ENCODE results near the gene SLC35F3. TPM values are rescaled to one million over a fixed set of nuclear protein-coding genes. Genes with fewer than 3 reads are reported as not detected.
"Not testable (repeated sequence)": the region's sequence is repeated elsewhere in the genome, so short reads cannot be mapped to it uniquely, and the experiment has no call there.

Gene SLC35F3
- total RNA-seq, 1 donor from 2014 or later, result 0.25 TPM

GRCh38 chr1:233883671-233884070, 20.8 kb upstream of the SLC35F3 start:
- Mint-ChIP-seq H3K36me3 (no peaks in the 10 kb centered on the region), H3K4me1 (peaks cover 13% of the 10 kb centered on the region), H3K9me3 (peaks cover 9% of the 10 kb centered on the region), H3K4me3 (no peak overlapping the region), H3K27me3 (ENCODE audit: low read depth) (peaks cover 26% of the 10 kb centered on the region), H3K27ac (no peak overlapping the region)
- TF ChIP-seq, protein P1, sequence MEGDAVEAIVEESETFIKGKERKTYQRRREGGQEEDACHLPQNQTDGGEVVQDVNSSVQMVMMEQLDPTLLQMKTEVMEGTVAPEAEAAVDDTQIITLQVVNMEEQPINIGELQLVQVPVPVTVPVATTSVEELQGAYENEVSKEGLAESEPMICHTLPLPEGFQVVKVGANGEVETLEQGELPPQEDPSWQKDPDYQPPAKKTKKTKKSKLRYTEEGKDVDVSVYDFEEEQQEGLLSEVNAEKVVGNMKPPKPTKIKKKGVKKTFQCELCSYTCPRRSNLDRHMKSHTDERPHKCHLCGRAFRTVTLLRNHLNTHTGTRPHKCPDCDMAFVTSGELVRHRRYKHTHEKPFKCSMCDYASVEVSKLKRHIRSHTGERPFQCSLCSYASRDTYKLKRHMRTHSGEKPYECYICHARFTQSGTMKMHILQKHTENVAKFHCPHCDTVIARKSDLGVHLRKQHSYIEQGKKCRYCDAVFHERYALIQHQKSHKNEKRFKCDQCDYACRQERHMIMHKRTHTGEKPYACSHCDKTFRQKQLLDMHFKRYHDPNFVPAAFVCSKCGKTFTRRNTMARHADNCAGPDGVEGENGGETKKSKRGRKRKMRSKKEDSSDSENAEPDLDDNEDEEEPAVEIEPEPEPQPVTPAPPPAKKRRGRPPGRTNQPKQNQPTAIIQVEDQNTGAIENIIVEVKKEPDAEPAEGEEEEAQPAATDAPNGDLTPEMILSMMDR (IDR thresholded peaks at IDR 0.05; ENCODE audit: unreplicated experiment), result no peak
- DNase-seq (ENCODE audit: low spot score in 2 of 2, unreplicated experiment in 2 of 2), result no peak

DNA sequence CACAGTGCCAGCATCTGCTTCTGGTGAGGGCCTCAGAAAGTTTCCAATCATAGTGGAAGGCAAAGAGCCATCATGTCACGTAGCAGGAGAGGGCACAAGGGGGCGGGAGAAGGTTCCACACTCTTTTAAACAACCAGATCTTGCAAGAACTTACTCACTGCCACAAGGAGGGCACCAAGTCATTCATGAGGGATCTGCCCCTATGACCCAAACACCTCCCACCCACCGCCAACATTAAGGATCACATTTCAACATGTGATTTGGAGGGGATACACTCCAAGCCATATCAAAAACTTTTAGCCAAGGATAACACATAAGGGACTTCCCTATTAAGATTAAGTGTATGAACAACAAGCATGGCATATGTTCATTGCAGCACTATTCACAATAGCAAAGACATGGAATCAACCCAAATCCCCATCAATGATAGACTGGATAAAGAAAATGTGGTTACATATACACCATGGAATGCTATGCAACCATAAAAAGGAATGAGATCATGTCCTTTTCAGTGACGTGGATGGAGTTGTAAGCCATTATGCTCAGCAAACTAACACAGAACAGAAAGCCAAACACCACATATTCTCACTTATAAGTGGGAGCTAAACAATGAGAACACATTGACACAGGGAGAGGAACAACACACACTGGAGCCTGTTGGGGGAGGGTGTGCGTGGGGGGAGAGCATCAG, 19.9 kb upstream of the SLC35F3 start:
- Mint-ChIP-seq H3K4me1 (peaks cover 13% of the 10 kb centered on the region), H3K27me3 (ENCODE audit: low read depth) (peaks cover 24% of the 10 kb centered on the region), H3K36me3 (peaks cover 1% of the 10 kb centered on the region), H3K9me3 (peaks cover 15% of the 10 kb centered on the region), H3K27ac (no peak overlapping the region), H3K4me3 (no peak overlapping the region)
- DNase-seq (ENCODE audit: low spot score in 2 of 2, unreplicated experiment in 2 of 2), result no peak
- TF ChIP-seq, protein P1 (IDR thresholded peaks at IDR 0.05; ENCODE audit: unreplicated experiment), result no peak

DNA sequence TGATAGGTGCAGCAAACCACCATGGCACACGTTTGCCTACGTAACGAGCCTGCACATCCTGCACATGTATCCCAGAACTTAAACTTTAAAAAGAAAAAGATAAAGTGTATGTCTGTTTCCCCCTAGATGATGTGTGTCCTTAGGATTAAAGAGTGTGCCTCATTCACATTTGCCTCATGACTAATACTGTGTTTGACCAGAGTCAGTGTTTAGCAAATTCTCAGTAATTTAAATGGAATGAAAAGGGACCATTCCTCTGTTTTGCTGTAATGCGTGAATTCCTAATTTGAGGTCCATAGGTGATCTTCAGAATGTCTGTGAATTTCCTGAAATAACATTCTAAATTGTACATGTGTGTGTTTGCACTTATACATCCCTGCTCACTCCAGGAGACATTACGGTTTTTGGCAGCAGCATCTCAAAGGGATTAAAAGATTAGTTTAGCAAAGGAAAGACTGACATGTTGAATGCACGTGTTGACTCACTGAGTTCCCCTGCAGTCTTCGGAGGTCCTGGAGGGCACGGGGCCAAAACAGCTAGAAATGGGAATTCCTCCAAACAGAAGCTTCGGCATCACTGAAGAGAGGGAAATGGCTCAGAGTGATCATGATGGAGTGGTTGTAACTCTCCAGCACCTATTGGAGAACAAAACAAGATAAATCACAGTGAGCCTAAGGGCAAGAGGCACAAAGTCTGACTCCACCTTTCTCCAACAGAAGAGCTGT, 19.1 kb upstream of the SLC35F3 start:
- peaks cover 18% of the 10 kb centered on the region for H3K27me3 Mint-ChIP-seq (ENCODE audit: low read depth)
- DNase-seq (ENCODE audit: low spot score in 2 of 2, unreplicated experiment in 2 of 2), result no peak
- H3K4me3 Mint-ChIP-seq, result no peak overlapping the region
- peaks cover 21% of the 10 kb centered on the region for H3K9me3 Mint-ChIP-seq
- peaks cover 1% of the 10 kb centered on the region for H3K36me3 Mint-ChIP-seq
- TF ChIP-seq, protein P1 (IDR thresholded peaks at IDR 0.05; ENCODE audit: unreplicated experiment), result no peak
- peaks cover 13% of the 10 kb centered on the region for H3K4me1 Mint-ChIP-seq
- H3K27ac Mint-ChIP-seq, result no peak overlapping the region

DNA sequence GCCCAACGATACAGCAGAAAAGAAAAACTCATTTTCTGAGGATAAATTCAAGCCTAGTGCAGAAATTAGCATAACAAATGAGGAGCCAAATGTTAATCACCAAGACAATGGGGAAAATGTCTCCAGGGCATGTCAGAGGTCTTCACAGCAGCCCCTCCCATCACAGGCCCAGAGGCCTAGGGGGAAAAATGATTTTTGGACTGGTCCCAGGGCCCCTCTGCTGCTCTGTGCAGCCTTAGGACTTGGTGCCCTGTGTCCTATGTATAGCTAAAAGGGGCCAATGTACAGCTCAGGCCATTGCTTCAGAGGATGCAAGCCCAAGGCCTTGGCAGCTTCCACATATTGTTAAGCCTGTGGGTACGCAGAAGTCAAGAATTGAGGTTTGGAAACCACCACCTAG, 13.3 kb upstream of the SLC35F3 start:
- H3K36me3 Mint-ChIP-seq; DNase-seq (ENCODE audit: low spot score in 2 of 2, unreplicated experiment in 2 of 2); H3K27ac Mint-ChIP-seq; H3K4me3 Mint-ChIP-seq; H3K4me1 Mint-ChIP-seq: not testable (repeated sequence)
- H3K9me3 Mint-ChIP-seq, result peaks cover 43% of the 10 kb centered on the region
- H3K27me3 Mint-ChIP-seq (ENCODE audit: low read depth), result peaks cover 16% of the 10 kb centered on the region

- TF ChIP-seq, protein P1 (IDR thresholded peaks at IDR 0.05; ENCODE audit: unreplicated experiment), result no peak
- no peak for DNase-seq (ENCODE audit: low spot score in 2 of 2, unreplicated experiment in 2 of 2)
- Mint-ChIP-seq H3K27me3 (ENCODE audit: low read depth) (peaks cover 59% of the 10 kb centered on the region), H3K27ac (no peak overlapping the region), H3K4me1 (no peaks in the 10 kb centered on the region), H3K4me3 (no peak overlapping the region), H3K9me3 (peaks cover 25% of the 10 kb centered on the region), H3K36me3 (no peaks in the 10 kb centered on the region)
Measured at GRCh38 chr1:233897325-233898162, 6.9 kb upstream of the SLC35F3 start.
